CMK (cell line): ENCODE measurements around the gene ZNF723.
"Not testable (repeated sequence)": the region's sequence is repeated elsewhere in the genome, so short reads cannot be mapped to it uniquely, and the experiment has no call there.

Experiments used
- DNase-seq: peaks from one replicate; pipeline ENCODE4 v3.0.0-alpha.2; 2010; ENCODE audit warnings: low read depth

The ZNF723 gene

GRCh38 chr19:22832031-22832762, at the start of gene ZNF723:
ZNF723 (plus strand) TSS chr19:22832291; CDS start chr19:22832380, 89 bp downstream.
- no peak for DNase-seq

GRCh38 chr19:22783651-22784410, 48.3 kb upstream of the ZNF723 start, which contains the start of gene ZNF99:
ZNF99 (minus strand) TSS chr19:22784151; CDS start chr19:22784016, 135 bp downstream.
- DNase-seq = no peak

GRCh38 chr19:22792863-22793262, 39.2 kb upstream of the ZNF723 start:
- DNase-seq = not testable (repeated sequence)

GRCh38 chr19:22797040-22797439, 35.1 kb upstream of the ZNF723 start:
- no peak for DNase-seq

GRCh38 chr19:22806418-22806817, 25.7 kb upstream of the ZNF723 start:
- DNase-seq = no peak

- no peak for DNase-seq
Measured at GRCh38 chr19:22807061-22807835, 24.8 kb upstream of the ZNF723 start.

- DNase-seq = no peak
Measured at GRCh38 chr19:22814124-22814523, 18.0 kb upstream of the ZNF723 start.

- no peak for DNase-seq
Measured at GRCh38 chr19:22831211-22831610, 880 bp upstream of the ZNF723 start.

GRCh38 chr19:22857713-22858320, 25.7 kb downstream of the ZNF723 start:
- not testable (repeated sequence) for DNase-seq

- no peak for DNase-seq
Measured at GRCh38 chr19:22882797-22883196, 50.7 kb downstream of the ZNF723 start.

GRCh38 chr19:22893855-22894270, 61.8 kb downstream of the ZNF723 start:
- DNase-seq = no peak

- no peak for DNase-seq
Measured at GRCh38 chr19:22901431-22902130, 69.5 kb downstream of the ZNF723 start.
